Large intestine (tissue), 3 donors: ENCODE measurements around the gene LRP11. TPM values are rescaled to one million over a fixed set of nuclear protein-coding genes. Genes with fewer than 3 reads are reported as not detected.
A peak's percentile ranks its signal among the peaks of the same experiment; 100 is the strongest.
"Not testable (repeated sequence)": the region's sequence is repeated elsewhere in the genome, so short reads cannot be mapped to it uniquely, and the experiment has no call there.

Source experiments
- DNase-seq, 2 donors: peaks; one replicate each; pipeline versions ENCODE4 v3.0.0 to v3.0.0-alpha.2; 2013
- H3K27ac ChIP-seq: one replicate; pipeline ENCODE4 v1.5.1; 2013; ENCODE audit warnings: low read length
- H3K27me3 ChIP-seq: 2 replicates; pipeline ENCODE4 v1.6.1; 2013; ENCODE audit warnings: low read length; ENCODE audit not compliant: control insufficient read depth, insufficient read depth
- H3K36me3 ChIP-seq: 2 replicates; pipeline ENCODE4 v1.6.1; 2013; ENCODE audit warnings: low read length; ENCODE audit not compliant: control insufficient read depth, insufficient read depth
- H3K4me1 ChIP-seq: one replicate; pipeline ENCODE4 v1.6.1; 2013; ENCODE audit warnings: low read length; ENCODE audit not compliant: control insufficient read depth, insufficient read depth
- H3K4me3 ChIP-seq: one replicate; pipeline ENCODE4 v1.5.1; 2013; ENCODE audit warnings: low read length
- H3K9me3 ChIP-seq: one replicate; pipeline ENCODE4 v1.6.1; 2013; ENCODE audit warnings: mild to moderate bottlenecking, low read depth, low read length, moderate library complexity; ENCODE audit not compliant: control insufficient read depth
- WGBS: methylation state at CpG from one replicate; pipeline ENCODE4 v1.1.5; 2013; ENCODE audit warnings: low lambda C conversion rate; ENCODE audit not compliant: insufficient coverage; 5-methylcytosine and 5-hydroxymethylcytosine counted together
- polyA plus RNA-seq: library from polyadenylated mRNA; unstranded; fragments of 120-200 nt; gene quantifications from one replicate; pipeline ENCODE4 v1.2.1, GENCODE V29; 2013

LRP11 gene
- polyA plus RNA-seq, 1 donor: 28.8 TPM

GRCh38 chr6:149871182-149871581 lies 7.0 kb upstream of the LRP11 start:
- no peaks in the 10 kb centered on the region for H3K9me3 ChIP-seq
- no peaks in the 10 kb centered on the region for H3K36me3 ChIP-seq
- DNase-seq: no peak
- H3K27me3 ChIP-seq: no peaks in the 10 kb centered on the region
- H3K27ac ChIP-seq: no peak overlapping the region
- WGBS: 40% methylated on average over 1 of the region's 2 CpGs
- H3K4me1 ChIP-seq: no peaks in the 10 kb centered on the region
- H3K4me3 ChIP-seq: no peak overlapping the region

GRCh38 chr6:149869275-149869892 lies 5.2 kb upstream of the LRP11 start:
- no peaks in the 10 kb centered on the region for H3K9me3 ChIP-seq
- H3K27ac ChIP-seq: no peak overlapping the region
- H3K36me3 ChIP-seq: no peaks in the 10 kb centered on the region
- no peak overlapping the region for H3K4me3 ChIP-seq
- WGBS: 89% methylated on average over 5 of the region's 10 CpGs
- H3K27me3 ChIP-seq: no peaks in the 10 kb centered on the region
- H3K4me1 ChIP-seq: no peaks in the 10 kb centered on the region
- no peak for DNase-seq

GRCh38 chr6:149867876-149868640 lies 3.9 kb upstream of the LRP11 start:
- no peaks in the 10 kb centered on the region for H3K9me3 ChIP-seq
- H3K4me3 ChIP-seq: no peak overlapping the region

DNA sequence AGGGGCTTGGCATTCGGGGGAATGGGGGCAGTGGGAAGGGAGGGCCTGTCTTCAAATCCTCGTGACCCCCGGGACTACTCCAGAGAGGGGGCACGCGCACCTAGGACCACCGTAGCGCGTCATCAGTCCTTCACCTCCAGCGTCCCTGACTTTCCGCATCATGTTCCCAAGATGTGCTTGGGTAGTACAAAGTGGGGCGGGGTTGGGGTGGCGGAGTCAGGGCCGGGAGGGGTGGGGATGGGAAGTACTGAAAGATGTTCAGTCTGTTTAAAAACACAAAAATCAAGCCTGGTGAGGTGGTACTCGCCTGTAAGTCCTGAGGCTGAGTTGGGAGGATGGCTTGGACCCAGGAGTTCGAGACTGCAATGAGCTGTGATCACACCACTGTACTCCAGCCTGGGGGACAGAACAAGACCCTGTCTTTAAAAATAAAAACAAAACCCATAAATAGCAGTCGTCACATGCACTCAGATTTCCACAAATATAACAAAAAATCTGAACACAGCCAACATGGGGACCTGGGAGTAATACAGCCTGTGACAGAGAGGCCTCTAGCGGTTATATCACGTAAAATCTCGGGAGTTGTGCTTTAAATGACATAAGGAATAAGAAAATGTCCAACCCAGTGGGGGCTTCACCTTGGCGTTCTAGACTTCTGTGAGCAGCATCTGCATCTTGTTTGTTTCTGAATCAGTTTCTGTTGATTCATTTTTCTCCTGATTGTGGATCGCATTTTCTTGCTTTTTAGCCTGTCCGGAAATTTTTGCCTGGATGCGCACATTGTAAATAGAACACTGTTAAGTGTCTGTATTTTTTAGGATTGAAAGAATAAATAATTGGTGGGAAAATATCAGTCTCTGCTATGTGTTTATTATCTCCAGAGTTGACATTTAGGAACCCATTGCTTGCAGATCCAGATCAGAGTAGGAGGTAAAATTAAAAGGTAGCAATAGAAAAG lies 698 bp upstream of the LRP11 start:
- peak; percentile 42 to 65 for DNase-seq

More at GRCh38 chr6:149867876-149868640, 3.9 kb upstream of the LRP11 start:
- no peak for DNase-seq
- Histone ChIP-seq H3K27me3 (no peaks in the 10 kb centered on the region), H3K4me1 (no peaks in the 10 kb centered on the region), H3K27ac (no peak overlapping the region), H3K36me3 (no peaks in the 10 kb centered on the region)
- WGBS: 57% methylated on average over 1 of the region's 4 CpGs

DNA sequence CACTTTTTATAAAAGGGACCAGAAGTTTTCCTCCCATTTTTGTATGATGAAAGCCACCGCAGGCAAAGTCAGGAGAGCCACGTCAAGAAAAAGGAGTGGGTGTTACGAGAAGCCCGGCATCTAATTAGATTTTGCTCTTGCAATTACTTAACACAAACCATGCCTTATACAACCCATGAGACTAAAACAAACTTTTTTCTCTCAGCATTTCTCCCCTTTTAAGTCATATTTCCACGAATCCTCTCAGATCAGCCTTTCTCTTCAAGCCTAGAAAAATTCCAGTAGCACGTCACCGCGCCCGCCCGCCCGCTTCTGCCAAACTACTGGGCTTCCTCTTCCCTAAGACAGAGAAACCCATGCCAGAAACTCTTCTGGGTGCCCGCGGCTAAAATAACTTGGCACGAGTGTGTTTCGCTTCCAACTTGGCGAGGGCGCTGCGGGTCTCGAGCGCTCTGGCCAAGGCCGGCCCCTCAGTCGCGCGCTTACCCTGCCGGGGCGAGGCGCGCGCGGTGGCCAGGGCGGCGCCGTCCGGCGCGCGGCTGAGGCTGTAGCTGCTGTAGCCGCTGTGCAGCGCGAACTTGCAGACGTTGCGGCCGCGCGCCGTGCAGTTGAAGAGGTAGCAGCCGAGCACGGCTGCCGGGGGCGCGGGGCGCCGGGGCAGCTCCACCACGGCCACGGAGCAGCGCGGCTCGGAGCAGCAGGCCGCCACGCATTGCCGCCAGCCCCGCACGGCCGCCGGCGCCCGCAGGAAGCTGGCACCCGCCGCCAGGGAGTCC lies 1.0 kb downstream of the LRP11 start:
- WGBS: 0% methylated on average over 2 of the region's 69 CpGs
- peak; percentile 61 to 82 for DNase-seq
- peak overlapping the region; percentile 53 for H3K4me3 ChIP-seq
- H3K4me1 ChIP-seq: no peaks in the 10 kb centered on the region
- H3K27ac ChIP-seq: peak overlapping the region; percentile 86
- no peaks in the 10 kb centered on the region for H3K27me3 ChIP-seq
- no peaks in the 10 kb centered on the region for H3K36me3 ChIP-seq
- H3K9me3 ChIP-seq: no peaks in the 10 kb centered on the region

More for the DNA sequence above, 698 bp upstream of the LRP11 start:
- H3K4me1 ChIP-seq: no peaks in the 10 kb centered on the region
- H3K36me3 ChIP-seq: no peaks in the 10 kb centered on the region
- 100% methylated on average over 1 of the region's 23 CpGs for WGBS
- peak overlapping the region; percentile 33 for H3K4me3 ChIP-seq
- H3K27ac ChIP-seq: peak overlapping the region; percentile 86
- no peaks in the 10 kb centered on the region for H3K27me3 ChIP-seq
- H3K9me3 ChIP-seq: no peaks in the 10 kb centered on the region

DNA sequence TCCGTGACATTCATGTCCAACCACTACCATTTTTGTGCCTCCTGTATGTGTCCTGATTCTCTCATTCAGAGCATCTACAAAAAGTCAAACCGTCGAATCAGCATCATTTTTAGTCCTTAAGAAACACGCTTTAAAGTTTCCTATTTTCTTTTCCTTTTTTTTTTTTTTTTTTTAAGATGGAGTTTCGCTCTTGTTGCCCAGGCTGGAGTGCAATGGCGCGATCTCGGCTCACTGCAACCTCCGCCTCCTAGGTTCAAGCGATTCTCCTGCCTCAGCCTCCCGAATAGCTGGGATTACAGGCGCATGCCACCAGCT lies 1.8 kb downstream of the LRP11 start:
- not testable (repeated sequence) for H3K4me3 ChIP-seq, H3K9me3 ChIP-seq, H3K27me3 ChIP-seq, H3K4me1 ChIP-seq, H3K27ac ChIP-seq, DNase-seq, H3K36me3 ChIP-seq
- 92% methylated on average over 2 of the region's 12 CpGs for WGBS

DNA sequence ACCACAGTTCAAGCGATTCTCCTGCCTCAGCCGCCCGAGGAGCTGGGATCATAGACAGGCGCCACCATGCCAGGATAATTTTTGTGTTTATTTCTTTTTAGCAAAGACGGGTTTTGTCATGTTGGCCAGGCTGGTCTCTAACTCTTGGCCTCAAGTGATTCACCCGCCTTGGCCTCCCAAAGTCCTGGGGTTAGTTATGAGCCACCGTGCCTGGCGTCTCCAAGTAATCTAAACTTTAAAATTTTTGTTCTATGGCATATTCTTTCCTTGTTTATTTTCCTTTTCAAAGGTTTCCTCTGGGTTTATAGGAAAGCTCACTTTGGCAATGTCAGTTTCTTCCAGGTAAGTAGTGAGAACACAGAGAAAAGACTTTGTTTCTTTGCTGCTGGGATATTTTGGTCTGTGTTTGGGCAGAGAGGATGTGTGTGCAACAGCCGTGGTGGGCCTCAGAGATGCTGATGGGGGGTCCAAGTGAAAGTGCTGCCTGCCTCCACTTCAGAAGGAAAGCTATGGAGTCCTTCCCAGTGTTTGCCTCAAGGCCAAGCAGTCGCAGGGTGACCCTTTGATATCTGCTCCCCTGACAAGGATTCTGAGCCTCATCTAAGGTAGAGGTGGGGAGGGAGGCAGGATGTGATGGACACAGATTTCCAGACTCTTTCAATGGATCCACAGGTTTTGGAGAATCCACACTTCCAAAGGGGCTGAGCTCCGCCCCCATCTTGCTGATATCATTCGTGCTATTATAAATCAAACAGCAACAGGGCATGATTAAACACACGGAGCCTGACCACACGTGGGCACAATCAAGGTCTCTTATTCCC lies 2.3 kb downstream of the LRP11 start:
- no peak overlapping the region for H3K27ac ChIP-seq
- no peaks in the 10 kb centered on the region for H3K4me1 ChIP-seq
- no peaks in the 10 kb centered on the region for H3K27me3 ChIP-seq
- no CpG with 5 or more reads among the region's 14 CpGs for WGBS
- no peaks in the 10 kb centered on the region for H3K36me3 ChIP-seq
- no peaks in the 10 kb centered on the region for H3K9me3 ChIP-seq
- no peak for DNase-seq
- H3K4me3 ChIP-seq: no peak overlapping the region

DNA sequence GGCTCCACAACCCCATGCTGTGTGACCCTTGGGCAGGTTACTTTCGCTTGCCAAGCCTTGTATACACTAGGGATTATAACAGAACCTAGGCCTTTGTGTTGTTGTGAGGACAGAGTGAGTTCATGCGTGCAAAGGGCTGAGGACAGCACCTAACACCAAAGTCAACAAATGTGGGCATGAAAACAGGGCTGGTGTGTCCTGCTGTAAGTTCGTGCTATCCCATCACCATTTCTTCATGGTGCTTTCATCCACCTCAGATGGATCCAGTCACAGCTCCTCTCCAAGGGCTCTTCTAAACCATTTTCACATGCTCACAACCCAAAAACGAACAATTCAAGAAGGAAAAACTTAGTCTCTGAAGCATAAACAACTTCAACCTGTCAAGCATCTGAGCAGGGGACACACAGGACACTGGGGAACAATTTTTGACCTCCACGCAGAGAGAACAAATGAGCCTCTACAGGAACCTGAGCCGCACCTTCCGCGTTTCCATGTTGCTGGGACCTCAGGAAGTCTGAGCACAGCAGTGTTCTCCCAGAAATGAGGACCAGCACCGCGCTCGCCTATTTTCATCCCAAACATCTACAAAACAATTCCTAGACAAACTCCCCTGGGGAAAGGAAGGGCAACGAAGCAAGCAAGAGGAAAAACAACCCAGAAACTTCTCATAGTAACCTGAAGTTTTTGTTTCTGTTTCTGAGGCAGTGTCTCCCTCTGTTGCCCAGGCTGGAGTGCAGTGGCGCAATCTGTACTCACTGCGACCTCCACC lies 3.1 kb downstream of the LRP11 start:
- DNase-seq: no peak
- Histone ChIP-seq H3K27ac (no peak overlapping the region), H3K4me1 (no peaks in the 10 kb centered on the region), H3K4me3 (no peak overlapping the region), H3K27me3 (no peaks in the 10 kb centered on the region), H3K36me3 (no peaks in the 10 kb centered on the region), H3K9me3 (no peaks in the 10 kb centered on the region)
- WGBS: 88% methylated on average over 4 of the region's 14 CpGs

GRCh38 chr6:149860513-149860833 lies 3.7 kb downstream of the LRP11 start:
- Histone ChIP-seq H3K27me3 (no peaks in the 10 kb centered on the region), H3K4me1 (no peaks in the 10 kb centered on the region), H3K36me3 (no peaks in the 10 kb centered on the region), H3K9me3 (no peaks in the 10 kb centered on the region), H3K27ac (no peak overlapping the region), H3K4me3 (no peak overlapping the region)
- WGBS: no CpG with 5 or more reads among the region's 5 CpGs
- DNase-seq: no peak
